Mucosa of rectum (tissue), 2 donors: ENCODE measurements around the gene PRKAR1B.
"Not testable (repeated sequence)": the region's sequence is repeated elsewhere in the genome, so short reads cannot be mapped to it uniquely, and the experiment has no call there.

ENCODE experiments used
- H3K27ac ChIP-seq, 2 donors: one replicate each; pipeline ENCODE4 v1.7.0; 2013; ENCODE audit warnings: inconsistent platforms in 2 of 2, low read depth in 2 of 2, low read length in 2 of 2
- H3K27me3 ChIP-seq, 2 donors: one replicate each; pipeline ENCODE4 v1.7.0; 2013; ENCODE audit warnings: low read length in 2 of 2; ENCODE audit not compliant: control insufficient read depth in 2 of 2, insufficient read depth in 2 of 2
- H3K36me3 ChIP-seq, 2 donors: one replicate each; pipeline ENCODE4 v1.7.0; 2013; ENCODE audit warnings: low read length in 2 of 2; ENCODE audit not compliant: control insufficient read depth in 2 of 2, insufficient read depth in 2 of 2
- H3K4me1 ChIP-seq, 2 donors: one replicate each; pipeline ENCODE4 v1.7.0; 2013; ENCODE audit warnings: low read length in 2 of 2, mild to moderate bottlenecking in 1 of 2; ENCODE audit not compliant: control insufficient read depth in 2 of 2, insufficient read depth in 2 of 2
- H3K4me3 ChIP-seq, 2 donors: one replicate each; pipeline ENCODE4 v1.7.0; 2013; ENCODE audit warnings: low read length in 2 of 2
- H3K9ac ChIP-seq, 2 donors: one replicate each; pipeline ENCODE4 v1.7.0; 2013; ENCODE audit warnings: low read length in 2 of 2, low read depth in 1 of 2, mild to moderate bottlenecking in 1 of 2
- H3K9me3 ChIP-seq, 2 donors: one replicate each; pipeline ENCODE4 v1.7.0; 2013; ENCODE audit warnings: low read length in 2 of 2; ENCODE audit not compliant: control insufficient read depth in 2 of 2
- donor health status: healthy.
- donor health status: Normal muscosa, but diverticular disease.

The PRKAR1B gene

DNA sequence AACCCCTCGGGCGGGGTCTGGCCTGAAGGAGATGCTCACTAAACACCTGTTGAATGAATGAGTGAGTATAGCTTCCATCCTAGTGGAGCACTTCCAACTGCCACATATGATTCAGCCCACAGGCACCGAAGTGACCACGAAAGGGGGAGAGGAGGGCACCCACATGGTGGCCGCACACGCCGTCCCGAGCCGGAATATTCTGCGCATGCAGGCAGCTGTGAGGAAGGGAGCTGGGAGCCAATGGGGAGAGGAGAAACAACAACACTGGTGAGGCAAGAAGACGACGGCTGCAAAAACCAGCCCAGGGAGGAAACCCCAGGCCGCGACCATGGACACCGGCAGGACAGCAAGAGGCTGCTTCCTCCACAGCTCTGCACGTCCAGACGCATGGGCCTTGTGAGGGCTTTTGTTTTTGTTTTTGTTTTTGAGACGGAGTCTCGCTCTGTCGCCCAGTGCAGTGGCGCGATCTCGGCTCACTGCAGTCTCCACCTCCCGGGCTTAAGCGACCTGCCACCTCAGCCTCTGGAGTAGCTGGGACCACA, 67.7 kb downstream of the PRKAR1B start:
- Histone ChIP-seq H3K36me3 (peaks cover 0 to 2% of the 10 kb centered on the region in 2 donors), H3K27me3 (no peaks in the 10 kb centered on the region), H3K27ac (no peak overlapping the region), H3K9ac (no peak overlapping the region), H3K4me1 (peaks cover 0 to 2% of the 10 kb centered on the region in 2 donors), H3K9me3 (no peaks in the 10 kb centered on the region), H3K4me3 (no peak overlapping the region)

GRCh38 chr7:657565-658119, 69.4 kb downstream of the PRKAR1B start:
- H3K27ac ChIP-seq = no peak overlapping the region

GRCh38 chr7:657010-657409, 70.1 kb downstream of the PRKAR1B start:
- not testable (repeated sequence) for H3K9me3 ChIP-seq, H3K9ac ChIP-seq, H3K36me3 ChIP-seq, H3K4me1 ChIP-seq, H3K27me3 ChIP-seq, H3K27ac ChIP-seq, H3K4me3 ChIP-seq

More at GRCh38 chr7:657565-658119, 69.4 kb downstream of the PRKAR1B start:
- no peaks in the 10 kb centered on the region for H3K9me3 ChIP-seq
- H3K4me3 ChIP-seq = no peak overlapping the region
- H3K4me1 ChIP-seq = peaks cover 0 to 2% of the 10 kb centered on the region in 2 donors
- H3K36me3 ChIP-seq = peaks cover 0 to 2% of the 10 kb centered on the region in 2 donors
- no peak overlapping the region for H3K9ac ChIP-seq
- H3K27me3 ChIP-seq = no peaks in the 10 kb centered on the region

- peaks cover 0 to 2% of the 10 kb centered on the region in 2 donors for H3K36me3 ChIP-seq
- H3K9me3 ChIP-seq = no peaks in the 10 kb centered on the region
- H3K4me1 ChIP-seq = peaks cover 0 to 2% of the 10 kb centered on the region in 2 donors
- no peak overlapping the region for H3K27ac ChIP-seq
- H3K4me3 ChIP-seq = no peak overlapping the region
- no peaks in the 10 kb centered on the region for H3K27me3 ChIP-seq
- no peak overlapping the region for H3K9ac ChIP-seq
Observed at GRCh38 chr7:655758-656157, 71.3 kb downstream of the PRKAR1B start.

- Histone ChIP-seq H3K4me1 (peaks cover 0 to 2% of the 10 kb centered on the region in 2 donors), H3K27ac (no peak overlapping the region), H3K9ac (no peak overlapping the region), H3K4me3 (no peak overlapping the region), H3K9me3 (no peaks in the 10 kb centered on the region), H3K27me3 (no peaks in the 10 kb centered on the region), H3K36me3 (peaks cover 0 to under 1% of the 10 kb centered on the region in 2 donors)
Observed at GRCh38 chr7:653829-654764, 73.0 kb downstream of the PRKAR1B start.

GRCh38 chr7:652881-653280, 74.2 kb downstream of the PRKAR1B start:
- Histone ChIP-seq H3K9me3 (no peaks in the 10 kb centered on the region), H3K27me3 (no peaks in the 10 kb centered on the region), H3K4me1 (peaks cover 0 to 2% of the 10 kb centered on the region in 2 donors), H3K9ac (no peak overlapping the region), H3K4me3 (no peak overlapping the region), H3K27ac (no peak overlapping the region), H3K36me3 (no peaks in the 10 kb centered on the region)

DNA sequence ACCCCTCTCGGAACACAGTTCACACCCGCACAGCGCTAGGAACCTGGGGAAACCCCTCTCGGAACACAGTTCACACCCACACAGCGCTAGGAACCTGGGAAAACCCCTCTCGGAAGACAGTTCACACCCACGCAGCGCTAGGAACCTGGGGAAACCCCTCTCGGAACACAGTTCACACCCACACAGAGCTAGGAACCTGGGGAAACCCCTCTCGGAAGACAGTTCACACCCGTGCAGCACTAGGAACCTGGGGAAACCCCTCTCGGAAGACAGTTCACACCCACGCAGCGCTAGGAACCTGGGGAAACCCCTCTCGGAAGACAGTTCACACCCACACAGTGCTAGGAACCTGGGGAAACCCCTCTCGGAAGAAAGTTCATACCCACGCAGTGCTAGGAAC, 74.9 kb downstream of the PRKAR1B start:
- H3K36me3 ChIP-seq, H3K27me3 ChIP-seq, H3K9ac ChIP-seq, H3K27ac ChIP-seq, H3K4me3 ChIP-seq, H3K9me3 ChIP-seq, H3K4me1 ChIP-seq: not testable (repeated sequence)

GRCh38 chr7:651032-651728, 75.9 kb downstream of the PRKAR1B start:
- Histone ChIP-seq H3K4me3 (no peak overlapping the region), H3K27ac (no peak overlapping the region), H3K4me1 (no peaks in the 10 kb centered on the region), H3K27me3 (no peaks in the 10 kb centered on the region), H3K9me3 (no peaks in the 10 kb centered on the region), H3K9ac (no peak overlapping the region), H3K36me3 (no peaks in the 10 kb centered on the region)

DNA sequence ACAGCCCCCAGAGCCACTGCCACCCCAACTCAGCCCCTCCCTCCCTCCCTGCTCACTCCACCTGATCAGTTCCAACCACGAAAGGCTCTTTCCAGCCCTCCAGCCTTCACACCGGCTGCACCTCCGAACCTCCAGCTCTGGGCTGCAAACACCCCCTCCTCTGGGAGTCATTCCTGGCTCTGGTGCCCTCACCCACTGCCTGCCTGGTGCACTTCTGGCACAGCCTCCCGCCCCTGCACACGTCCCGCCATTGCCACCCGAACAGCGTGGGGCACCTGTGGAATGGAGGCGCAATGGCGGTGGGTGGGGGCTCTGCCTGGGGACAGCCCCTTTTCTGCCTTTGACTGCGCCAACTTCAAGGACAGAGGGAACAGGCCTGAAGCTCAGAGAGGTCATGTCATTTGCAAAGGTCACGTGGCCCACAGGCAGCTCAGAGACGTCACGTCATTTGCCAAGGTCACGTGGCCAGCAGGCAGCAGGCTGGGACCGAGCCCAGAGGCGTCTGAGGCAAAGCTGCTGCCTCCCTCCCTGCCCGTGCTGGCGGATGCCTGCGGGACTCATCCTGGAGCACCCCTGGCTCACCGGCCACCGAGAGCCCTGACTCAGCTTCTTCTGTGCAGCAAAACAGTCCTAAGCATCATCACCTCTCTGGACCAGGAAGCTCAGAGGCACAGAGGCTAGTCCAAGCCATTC, 76.6 kb downstream of the PRKAR1B start:
- H3K36me3 ChIP-seq = no peaks in the 10 kb centered on the region
- no peak overlapping the region for H3K9ac ChIP-seq
- no peaks in the 10 kb centered on the region for H3K9me3 ChIP-seq
- no peak overlapping the region for H3K27ac ChIP-seq
- no peak overlapping the region for H3K4me3 ChIP-seq
- no peaks in the 10 kb centered on the region for H3K4me1 ChIP-seq
- no peaks in the 10 kb centered on the region for H3K27me3 ChIP-seq
